Gastrocnemius medialis (tissue), 4 donors: ENCODE measurements around the gene MARCHF3. TPM values are rescaled to one million over a fixed set of nuclear protein-coding genes. Genes with fewer than 3 reads are reported as not detected.
"Not testable (repeated sequence)": the region's sequence is repeated elsewhere in the genome, so short reads cannot be mapped to it uniquely, and the experiment has no call there.

Experiments used
- ATAC-seq, 2 donors: fragments of 150-250 bp; one replicate each; pipeline ENCODE4 v1.9.1; 2016
- DNase-seq, 2 donors: peaks; one replicate each; pipeline ENCODE4 v3.0.0-alpha.2; 2019
- H3K27ac ChIP-seq, 4 donors: fragments of 200-600 bp; sonication (generic); 1 replicate in 1 of 4; 2 replicates in 3 of 4; pipeline ENCODE4 v1.5.1; 2016 to 2018; ENCODE audit warnings: mild to moderate bottlenecking in 2 of 4, moderate library complexity in 1 of 4
- H3K27me3 ChIP-seq, 3 donors: fragments of 200-600 bp; sonication (generic) in 2 of 3; 1 replicate in 1 of 3; 2 replicates in 2 of 3; pipeline versions ENCODE4 v1.5.1 to v1.6.0; 2016 to 2019; ENCODE audit warnings: mild to moderate bottlenecking in 1 of 3, moderate library complexity in 1 of 3
- H3K36me3 ChIP-seq, 2 donors: fragments of 200-600 bp; sonication (generic) in 1 of 2; one replicate each; pipeline ENCODE4 v1.5.1; 2017 to 2018
- H3K4me1 ChIP-seq, 2 donors: fragments of 200-600 bp; sonication (generic) in 1 of 2; one replicate each; pipeline ENCODE4 v1.5.1; 2016 to 2017; ENCODE audit warnings: mild to moderate bottlenecking in 2 of 2
- H3K4me3 ChIP-seq, 4 donors: fragments of 200-600 bp; sonication (generic) in 3 of 4; 1 replicate in 1 of 4; 2 replicates in 3 of 4; pipeline ENCODE4 v1.5.1; 2016 to 2019; ENCODE audit warnings: mild to moderate bottlenecking in 2 of 4
- H3K9me3 ChIP-seq, 3 donors: fragments of 200-600 bp; sonication (generic) in 2 of 3; 1 replicate in 1 of 3; 2 replicates in 2 of 3; pipeline ENCODE4 v1.5.1; 2016 to 2019
- CTCF ChIP-seq, 5 experiments: fragments of 450-650 bp in 3 of 5; fragments of 200-600 bp in 2 of 5; sonication (generic) in 2 of 5; IDR thresholded peaks in 4 of 5; conservative IDR thresholded peaks in 1 of 5; 1 replicate in 4 of 5; 2 replicates in 1 of 5; pipeline ENCODE4 v1.5.1; 2016 to 2019; ENCODE audit warnings: antibody characterized with exemption in 5 of 5, mild to moderate bottlenecking in 3 of 5, moderate library complexity in 3 of 5
- POLR2A ChIP-seq, 2 donors: fragments of 450-650 bp; IDR thresholded peaks; one replicate each; pipeline ENCODE4 v1.6.1; 2017; ENCODE audit warnings: antibody characterized with exemption in 2 of 2, mild to moderate bottlenecking in 2 of 2, moderate library complexity in 2 of 2
- in situ Hi-C, 4 donors: fragments of 200-750 bp; cut with MboI; loops; one replicate each; pipeline versions ENCODE4 v1.15.0 to v1.8.0; 2017; ENCODE audit warnings: low sequenced_read_pairs in 4 of 4
- intact Hi-C: fragments of 100-400 bp; cut with DNase I; formaldehyde crosslinking; loops from one replicate; pipeline ENCODE4 v1.15.1; 2023; ENCODE audit warnings: low total_unique reads
- total RNA-seq, 4 donors: library from RNA; depleted of rRNA; stranded (reverse); fragments of >200 nt; gene quantifications; one replicate each; pipeline versions ENCODE4 v1.1.0 to v1.2.3, GENCODE V29; 2016

MARCHF3 gene
- total RNA-seq, 4 donors from 2014 or later = 2.4 to 6.2 (median 3.6) TPM

GRCh38 chr5:126899476-126899875 is 130.9 kb downstream of the MARCHF3 start:
- DNase-seq (no peak), ATAC-seq (no peak)
- Histone ChIP-seq H3K27ac (no peak overlapping the region), H3K36me3 (no peaks in the 10 kb centered on the region), H3K4me3 (no peak overlapping the region), H3K4me1 (no peaks in the 10 kb centered on the region), H3K9me3 (no peaks in the 10 kb centered on the region), H3K27me3 (no peaks in the 10 kb centered on the region)
- TF ChIP-seq POLR2A (IDR thresholded peaks at IDR 0.05) (no peak), CTCF (IDR thresholded peaks at IDR 0.05 in 4 of 5, conservative IDR thresholded peaks at IDR 0.05 in 1 of 5) (no peak)
- in situ Hi-C loops = no loop called here
- intact Hi-C loops = no loop called here

GRCh38 chr5:126897851-126898630 is 132.3 kb downstream of the MARCHF3 start:
- H3K4me1 ChIP-seq = no peaks in the 10 kb centered on the region
- H3K9me3 ChIP-seq = no peaks in the 10 kb centered on the region
- TF ChIP-seq POLR2A (IDR thresholded peaks at IDR 0.05) = no peak
- no peak for TF ChIP-seq CTCF (IDR thresholded peaks at IDR 0.05 in 4 of 5, conservative IDR thresholded peaks at IDR 0.05 in 1 of 5)
- H3K4me3 ChIP-seq = no peak overlapping the region
- H3K27me3 ChIP-seq = no peaks in the 10 kb centered on the region
- ATAC-seq = no peak
- intact Hi-C loops = no loop called here
- in situ Hi-C loops = no loop called here
- H3K27ac ChIP-seq = no peak overlapping the region
- no peaks in the 10 kb centered on the region for H3K36me3 ChIP-seq
- DNase-seq = no peak

GRCh38 chr5:126896170-126896702 is 134.1 kb downstream of the MARCHF3 start:
- ATAC-seq = no peak
- in situ Hi-C loops = no loop called here

GRCh38 chr5:126895712-126896111 is 134.6 kb downstream of the MARCHF3 start:
- ATAC-seq, DNase-seq, H3K4me1 ChIP-seq, intact Hi-C loops, H3K4me3 ChIP-seq, H3K27me3 ChIP-seq, H3K27ac ChIP-seq, in situ Hi-C loops, H3K9me3 ChIP-seq, H3K36me3 ChIP-seq: not testable (repeated sequence)

More at GRCh38 chr5:126896170-126896702, 134.1 kb downstream of the MARCHF3 start:
- Histone ChIP-seq H3K27me3 (no peaks in the 10 kb centered on the region), H3K27ac (no peak overlapping the region), H3K9me3 (no peaks in the 10 kb centered on the region), H3K4me1 (no peaks in the 10 kb centered on the region), H3K4me3 (no peak overlapping the region), H3K36me3 (no peaks in the 10 kb centered on the region)
- TF ChIP-seq POLR2A (IDR thresholded peaks at IDR 0.05) (no peak), CTCF (IDR thresholded peaks at IDR 0.05 in 4 of 5, conservative IDR thresholded peaks at IDR 0.05 in 1 of 5) (no peak)
- no peak for DNase-seq
- intact Hi-C loops = no loop called here

- H3K36me3 ChIP-seq, H3K4me3 ChIP-seq, H3K27ac ChIP-seq, in situ Hi-C loops, H3K27me3 ChIP-seq, intact Hi-C loops, H3K4me1 ChIP-seq, ATAC-seq, H3K9me3 ChIP-seq, DNase-seq: not testable (repeated sequence)
Measured at GRCh38 chr5:126890414-126890813, 139.9 kb downstream of the MARCHF3 start.
